Keratinocyte (primary cell): ENCODE data around the gene IL15RA.

Experiments used
- CTCF ChIP-seq, 3 experiments: IDR thresholded peaks in 1 of 3; conservative IDR thresholded peaks in 1 of 3; optimal IDR thresholded peaks in 1 of 3; 2 replicates in 2 of 3; 3 replicates in 1 of 3; pipeline versions ENCODE3 to v1.5.1; 2011; ENCODE audit warnings: low read length in 3 of 3, mild to moderate bottlenecking in 3 of 3, moderate library complexity in 2 of 3, control low read depth in 1 of 3, inconsistent platforms in 1 of 3; ENCODE audit not compliant: insufficient read depth in 2 of 3; ENCODE audit errors: extremely low read depth in 1 of 3
- EZH2 ChIP-seq: IDR thresholded peaks from one replicate; pipeline ENCODE4 v1.6.1; 2012; ENCODE audit warnings: inconsistent platforms, mild to moderate bottlenecking, low read length, moderate library complexity

GRCh38 chr10:5940807-5941218, 36.5 kb downstream of the IL15RA start:
- TF ChIP-seq CTCF (optimal IDR thresholded peaks at IDR 0.05 in 1 of 3, IDR thresholded peaks at IDR 0.05 in 1 of 3, conservative IDR thresholded peaks at IDR 0.05 in 1 of 3; ENCODE audit: extremely low read depth in 1 of 3, insufficient read depth in 2 of 3, low read length in 3 of 3) (no peak), EZH2 (no peak)
